Measurements from ENCODE around the gene RASGRP4. TPM values are rescaled to one million over a fixed set of nuclear protein-coding genes. Genes with fewer than 3 reads are reported as not detected.

Gene RASGRP4
- total RNA-seq, 1 donor from 2014 or later = not detected

GRCh38 chr19:38362076-38362945 lies 63.7 kb downstream of the RASGRP4 start:
- Histone ChIP-seq H3K9ac (ENCODE audit: low read length) (no peak overlapping the region), H3K27ac (ENCODE audit: low read depth, low read length) (no peak overlapping the region), H3K4me1 (ENCODE audit: insufficient read depth, low read length) (peaks cover 9% of the 10 kb centered on the region), H3K9me3 (ENCODE audit: insufficient read depth, low read depth, low read length) (no peaks in the 10 kb centered on the region), H3K79me2 (ENCODE audit: insufficient read depth, low read length) (no peaks in the 10 kb centered on the region), H3K4me2 (ENCODE audit: low read length) (peak overlapping the region; percentile 85), H3K4me3 (ENCODE audit: insufficient read depth, low read depth, low read length) (peak overlapping the region; percentile 65), H3K36me3 (ENCODE audit: insufficient read depth, low read length) (no peaks in the 10 kb centered on the region), H2AFZ (ENCODE audit: low read depth, low read length) (peak overlapping the region; percentile 87), H3K27me3 (ENCODE audit: insufficient read depth, low read length) (peaks cover 23% of the 10 kb centered on the region), H4K20me1 (ENCODE audit: insufficient read depth, low read length) (no peaks in the 10 kb centered on the region)
- peak overlapping the region; percentile 85 for H3K4me3 Mint-ChIP-seq (ENCODE audit: unreplicated experiment)
- no peak for TF ChIP-seq EZH2 (IDR thresholded peaks at IDR 0.05; ENCODE audit: insufficient read depth, low read length)
- TF ChIP-seq, protein P1, sequence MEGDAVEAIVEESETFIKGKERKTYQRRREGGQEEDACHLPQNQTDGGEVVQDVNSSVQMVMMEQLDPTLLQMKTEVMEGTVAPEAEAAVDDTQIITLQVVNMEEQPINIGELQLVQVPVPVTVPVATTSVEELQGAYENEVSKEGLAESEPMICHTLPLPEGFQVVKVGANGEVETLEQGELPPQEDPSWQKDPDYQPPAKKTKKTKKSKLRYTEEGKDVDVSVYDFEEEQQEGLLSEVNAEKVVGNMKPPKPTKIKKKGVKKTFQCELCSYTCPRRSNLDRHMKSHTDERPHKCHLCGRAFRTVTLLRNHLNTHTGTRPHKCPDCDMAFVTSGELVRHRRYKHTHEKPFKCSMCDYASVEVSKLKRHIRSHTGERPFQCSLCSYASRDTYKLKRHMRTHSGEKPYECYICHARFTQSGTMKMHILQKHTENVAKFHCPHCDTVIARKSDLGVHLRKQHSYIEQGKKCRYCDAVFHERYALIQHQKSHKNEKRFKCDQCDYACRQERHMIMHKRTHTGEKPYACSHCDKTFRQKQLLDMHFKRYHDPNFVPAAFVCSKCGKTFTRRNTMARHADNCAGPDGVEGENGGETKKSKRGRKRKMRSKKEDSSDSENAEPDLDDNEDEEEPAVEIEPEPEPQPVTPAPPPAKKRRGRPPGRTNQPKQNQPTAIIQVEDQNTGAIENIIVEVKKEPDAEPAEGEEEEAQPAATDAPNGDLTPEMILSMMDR (IDR thresholded peaks at IDR 0.05; ENCODE audit: insufficient read depth, low read depth, low read length) = no peak
- H3K36me3 Mint-ChIP-seq (ENCODE audit: low read depth, unreplicated experiment) = no peaks in the 10 kb centered on the region
- no peaks in the 10 kb centered on the region for H3K4me1 Mint-ChIP-seq (ENCODE audit: low read depth, unreplicated experiment)
- H3K27ac Mint-ChIP-seq (ENCODE audit: unreplicated experiment) = no peak overlapping the region
- H3K27me3 Mint-ChIP-seq (ENCODE audit: low read depth, unreplicated experiment) = peaks cover 38% of the 10 kb centered on the region
- peak; percentile 29 for DNase-seq (ENCODE audit: low read depth)
- no peaks in the 10 kb centered on the region for H3K9me3 Mint-ChIP-seq (ENCODE audit: unreplicated experiment)
- FAIRE-seq = no peak

GRCh38 chr19:38361633-38362075 lies 64.4 kb downstream of the RASGRP4 start:
- Mint-ChIP-seq H3K9me3 (ENCODE audit: unreplicated experiment) (no peaks in the 10 kb centered on the region), H3K27ac (ENCODE audit: unreplicated experiment) (no peak overlapping the region), H3K4me3 (ENCODE audit: unreplicated experiment) (peak overlapping the region; percentile 85), H3K36me3 (ENCODE audit: low read depth, unreplicated experiment) (no peaks in the 10 kb centered on the region), H3K27me3 (ENCODE audit: low read depth, unreplicated experiment) (peaks cover 40% of the 10 kb centered on the region), H3K4me1 (ENCODE audit: low read depth, unreplicated experiment) (no peaks in the 10 kb centered on the region)
- no peaks in the 10 kb centered on the region for H3K9me3 ChIP-seq (ENCODE audit: insufficient read depth, low read depth, low read length)
- FAIRE-seq = no peak
- no peaks in the 10 kb centered on the region for H3K36me3 ChIP-seq (ENCODE audit: insufficient read depth, low read length)
- DNase-seq (ENCODE audit: low read depth) = peak; percentile 59
- H3K4me2 ChIP-seq (ENCODE audit: low read length) = peak overlapping the region; percentile 85
- H3K9ac ChIP-seq (ENCODE audit: low read length) = no peak overlapping the region
- H3K27me3 ChIP-seq (ENCODE audit: insufficient read depth, low read length) = peaks cover 25% of the 10 kb centered on the region
- no peaks in the 10 kb centered on the region for H4K20me1 ChIP-seq (ENCODE audit: insufficient read depth, low read length)
- H2AFZ ChIP-seq (ENCODE audit: low read depth, low read length) = peak overlapping the region; percentile 94
- H3K27ac ChIP-seq (ENCODE audit: low read depth, low read length) = no peak overlapping the region
- peak overlapping the region; percentile 65 for H3K4me3 ChIP-seq (ENCODE audit: insufficient read depth, low read depth, low read length)
- TF ChIP-seq, protein P1 (IDR thresholded peaks at IDR 0.05; ENCODE audit: insufficient read depth, low read depth, low read length) = no peak
- no peak for TF ChIP-seq EZH2 (IDR thresholded peaks at IDR 0.05; ENCODE audit: insufficient read depth, low read length)
- H3K4me1 ChIP-seq (ENCODE audit: insufficient read depth, low read length) = peaks cover 9% of the 10 kb centered on the region
- no peaks in the 10 kb centered on the region for H3K79me2 ChIP-seq (ENCODE audit: insufficient read depth, low read length)
